ENCODE measurements around the gene DEPP1. TPM values are rescaled to one million over a fixed set of nuclear protein-coding genes. Genes with fewer than 3 reads are reported as not detected.

DEPP1 gene
- total RNA-seq, 1 donor from 2014 or later: 25.7 TPM

DNA sequence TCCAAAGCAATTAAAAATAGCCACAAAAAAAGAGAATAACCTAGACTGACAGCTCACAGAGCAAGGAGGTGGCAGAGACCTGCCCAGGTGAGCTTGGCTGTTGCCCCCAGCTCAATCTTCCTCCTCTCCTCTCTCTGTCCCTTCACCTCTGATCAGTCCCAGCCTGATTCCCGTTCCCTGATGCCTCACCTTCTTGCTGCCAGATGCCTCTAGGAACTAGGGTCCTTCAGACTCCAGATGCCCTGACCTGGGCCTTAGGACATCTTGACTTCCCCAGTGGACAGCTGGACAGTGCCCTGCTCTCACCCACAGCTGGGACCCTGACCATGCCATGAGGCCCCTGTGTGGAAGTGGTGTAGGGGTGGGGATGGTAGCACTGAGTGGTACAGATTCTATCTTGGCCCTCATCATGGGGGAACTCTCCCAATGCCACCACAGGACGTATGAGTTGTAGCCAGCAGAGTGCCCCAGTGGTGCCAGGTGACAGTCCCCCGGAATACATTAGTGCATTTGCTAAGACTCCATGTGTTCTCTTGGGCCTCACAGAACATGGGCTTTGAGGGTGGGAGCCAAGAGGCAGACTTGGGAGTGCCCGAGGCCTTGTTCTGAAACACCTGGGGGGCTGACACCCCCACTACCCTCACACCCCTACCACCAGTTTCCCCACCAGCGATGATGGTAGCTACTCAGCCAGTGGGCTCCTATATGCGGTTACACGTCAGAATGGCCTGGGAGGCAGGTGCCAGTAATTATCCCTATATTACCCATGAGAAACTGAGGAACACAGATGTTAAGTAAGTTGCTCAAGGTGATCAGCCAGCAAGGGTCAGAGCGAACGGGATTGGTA lies 2.0 kb downstream of the DEPP1 start:
- peaks cover 8% of the 10 kb centered on the region for H3K36me3 Mint-ChIP-seq
- no peaks in the 10 kb centered on the region for H3K27me3 Mint-ChIP-seq
- peaks cover 38% of the 10 kb centered on the region for H3K4me1 Mint-ChIP-seq (ENCODE audit: unreplicated experiment)

DNA sequence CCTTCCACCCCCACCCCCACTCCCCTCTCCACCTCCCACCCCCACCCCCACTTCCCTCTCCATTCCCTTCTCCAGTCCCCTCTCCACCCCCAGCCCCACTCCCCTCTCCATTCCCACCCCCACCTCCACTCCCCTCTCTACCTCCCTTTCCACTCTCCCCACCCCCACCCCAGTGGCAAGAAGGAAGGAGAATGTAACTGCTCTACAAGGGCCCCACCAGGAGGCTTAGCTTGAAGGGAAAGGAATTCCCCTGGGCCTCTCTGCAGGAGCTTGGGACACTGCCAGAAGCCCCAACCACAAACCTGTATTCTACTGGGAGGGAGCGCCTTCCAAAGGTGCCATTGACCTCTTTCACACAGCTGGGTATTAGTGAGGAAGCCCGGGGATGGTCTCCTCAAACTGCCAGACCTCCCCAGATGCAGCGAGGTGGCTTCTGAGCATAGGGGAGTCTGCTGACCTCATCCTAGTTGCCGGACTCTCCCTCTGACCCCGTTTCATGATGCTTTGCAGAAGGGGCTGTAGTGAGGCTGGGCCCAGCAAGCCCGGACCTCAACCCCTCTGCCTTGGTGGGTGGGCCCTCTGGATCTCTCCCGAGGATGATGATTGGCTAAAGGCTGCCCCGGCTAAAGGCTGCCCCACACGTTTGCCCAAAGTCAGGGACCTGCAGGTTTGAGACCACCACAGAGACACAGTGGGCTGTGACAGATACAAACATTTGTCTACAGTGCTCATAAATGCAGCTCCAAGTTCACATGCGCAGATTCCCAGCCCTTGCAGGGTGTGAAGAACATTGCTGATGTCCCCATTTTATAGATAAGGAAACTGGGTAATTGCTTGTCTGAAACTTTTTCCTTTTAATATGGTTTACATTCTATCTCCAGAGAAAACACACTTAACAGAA lies 2.9 kb downstream of the DEPP1 start:
- Mint-ChIP-seq H3K4me3 (peak overlapping the region; percentile 81), H3K4me1 (ENCODE audit: unreplicated experiment) (peaks cover 29% of the 10 kb centered on the region), H3K27ac (peak overlapping the region; percentile 71)

More for the DNA sequence above, 2.0 kb downstream of the DEPP1 start:
- peak overlapping the region; percentile 81 for H3K4me3 Mint-ChIP-seq
- TF ChIP-seq, protein P1, sequence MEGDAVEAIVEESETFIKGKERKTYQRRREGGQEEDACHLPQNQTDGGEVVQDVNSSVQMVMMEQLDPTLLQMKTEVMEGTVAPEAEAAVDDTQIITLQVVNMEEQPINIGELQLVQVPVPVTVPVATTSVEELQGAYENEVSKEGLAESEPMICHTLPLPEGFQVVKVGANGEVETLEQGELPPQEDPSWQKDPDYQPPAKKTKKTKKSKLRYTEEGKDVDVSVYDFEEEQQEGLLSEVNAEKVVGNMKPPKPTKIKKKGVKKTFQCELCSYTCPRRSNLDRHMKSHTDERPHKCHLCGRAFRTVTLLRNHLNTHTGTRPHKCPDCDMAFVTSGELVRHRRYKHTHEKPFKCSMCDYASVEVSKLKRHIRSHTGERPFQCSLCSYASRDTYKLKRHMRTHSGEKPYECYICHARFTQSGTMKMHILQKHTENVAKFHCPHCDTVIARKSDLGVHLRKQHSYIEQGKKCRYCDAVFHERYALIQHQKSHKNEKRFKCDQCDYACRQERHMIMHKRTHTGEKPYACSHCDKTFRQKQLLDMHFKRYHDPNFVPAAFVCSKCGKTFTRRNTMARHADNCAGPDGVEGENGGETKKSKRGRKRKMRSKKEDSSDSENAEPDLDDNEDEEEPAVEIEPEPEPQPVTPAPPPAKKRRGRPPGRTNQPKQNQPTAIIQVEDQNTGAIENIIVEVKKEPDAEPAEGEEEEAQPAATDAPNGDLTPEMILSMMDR (conservative IDR thresholded peaks at IDR 0.05): no peak
- DNase-seq (ENCODE audit: extremely low spot score, unreplicated experiment): no peak
- H3K27ac Mint-ChIP-seq: peak overlapping the region; percentile 71
- H3K9me3 Mint-ChIP-seq: no peaks in the 10 kb centered on the region

DNA sequence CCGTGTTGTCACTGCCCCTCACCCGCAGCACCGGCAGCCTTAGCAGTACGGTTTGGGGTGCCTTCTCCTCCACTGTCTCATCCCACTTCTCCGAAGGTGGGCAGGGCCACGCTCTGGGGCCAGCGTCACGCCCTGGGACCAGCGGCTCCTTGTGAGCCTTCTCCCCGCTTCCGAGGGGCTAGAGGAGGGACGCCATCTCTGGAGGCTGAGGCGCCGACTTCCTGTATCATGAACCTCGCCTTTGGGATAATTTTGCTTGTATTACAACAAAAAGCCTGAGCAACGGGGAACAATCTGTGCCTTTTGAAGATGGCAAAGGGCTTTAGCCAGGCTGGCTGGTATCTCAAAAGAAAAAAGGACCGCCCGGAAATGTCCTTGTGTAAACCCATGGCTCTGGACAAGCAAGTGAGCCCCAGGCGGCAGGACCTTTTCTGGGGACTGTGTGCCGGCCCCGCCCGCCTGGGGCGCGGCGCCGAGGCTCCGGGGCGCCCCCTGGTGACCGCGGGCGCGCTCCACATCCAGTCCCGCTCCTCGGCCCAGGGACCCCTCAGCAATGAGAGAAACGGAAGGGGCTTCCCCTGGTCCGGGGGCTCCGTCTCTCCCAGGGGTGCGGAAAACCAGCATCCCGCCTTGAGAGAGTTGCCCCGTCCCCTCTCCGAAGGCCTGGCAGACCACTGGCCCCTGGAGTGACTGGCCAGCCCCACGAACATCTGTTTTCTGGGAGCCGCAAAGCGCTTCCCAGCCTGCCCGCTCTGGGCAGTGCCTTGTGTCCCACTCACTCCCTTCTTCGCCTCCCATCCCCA lies 3.8 kb downstream of the DEPP1 start:
- no peak for DNase-seq (ENCODE audit: extremely low spot score, unreplicated experiment)
- Mint-ChIP-seq H3K27me3 (no peaks in the 10 kb centered on the region), H3K9me3 (no peaks in the 10 kb centered on the region), H3K4me1 (ENCODE audit: unreplicated experiment) (peaks cover 27% of the 10 kb centered on the region), H3K27ac (no peak overlapping the region), H3K36me3 (peaks cover 13% of the 10 kb centered on the region), H3K4me3 (peak overlapping the region; percentile 70)
- TF ChIP-seq, protein P1 (conservative IDR thresholded peaks at IDR 0.05): peak; percentile 99

More for the DNA sequence above, 2.9 kb downstream of the DEPP1 start:
- TF ChIP-seq, protein P1 (conservative IDR thresholded peaks at IDR 0.05): no peak
- no peaks in the 10 kb centered on the region for H3K27me3 Mint-ChIP-seq
- no peaks in the 10 kb centered on the region for H3K9me3 Mint-ChIP-seq
- peaks cover 10% of the 10 kb centered on the region for H3K36me3 Mint-ChIP-seq
- no peak for DNase-seq (ENCODE audit: extremely low spot score, unreplicated experiment)

DNA sequence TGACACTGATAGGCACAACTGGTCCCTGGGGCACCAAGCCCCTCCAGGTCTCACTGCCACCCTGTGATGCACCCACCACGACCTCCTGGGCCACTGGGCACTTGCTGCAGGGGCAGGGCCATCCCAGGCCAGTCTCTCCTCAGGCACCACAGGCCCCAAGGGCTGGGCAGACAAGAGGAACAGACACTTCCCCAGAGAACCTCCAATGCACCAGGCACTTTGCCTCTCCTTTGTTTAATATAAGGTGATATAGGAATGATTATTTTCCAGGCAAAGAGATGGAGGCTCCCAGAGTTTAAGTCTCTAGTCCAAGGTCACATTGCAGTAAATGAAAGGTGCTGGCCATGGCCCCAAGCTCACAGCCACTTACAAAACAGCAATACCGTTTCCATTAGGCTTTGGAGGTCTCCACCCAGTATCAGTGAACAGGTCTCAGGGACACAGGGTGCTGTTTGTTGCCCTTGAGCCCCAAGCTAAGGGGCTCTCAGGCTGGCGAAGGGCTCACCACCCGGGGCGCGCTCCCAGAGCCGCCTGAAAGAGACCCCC lies 4.5 kb downstream of the DEPP1 start:
- no peak for DNase-seq (ENCODE audit: extremely low spot score, unreplicated experiment)
- TF ChIP-seq, protein P1 (conservative IDR thresholded peaks at IDR 0.05): no peak
- H3K36me3 Mint-ChIP-seq: peaks cover 16% of the 10 kb centered on the region
- no peaks in the 10 kb centered on the region for H3K9me3 Mint-ChIP-seq
- H3K4me1 Mint-ChIP-seq (ENCODE audit: unreplicated experiment): peaks cover 22% of the 10 kb centered on the region
- H3K4me3 Mint-ChIP-seq: no peak overlapping the region
- no peaks in the 10 kb centered on the region for H3K27me3 Mint-ChIP-seq
- no peak overlapping the region for H3K27ac Mint-ChIP-seq
